ENCODE measurements around the gene JAKMIP3.

The JAKMIP3 gene

GRCh38 chr10:132044803-132045202 lies 20.9 kb upstream of the JAKMIP3 start:
- no peak for FAIRE-seq

- FAIRE-seq, result no peak
Measured at GRCh38 chr10:132045324-132045723, 20.4 kb upstream of the JAKMIP3 start.

GRCh38 chr10:132047575-132048293 lies 18.0 kb upstream of the JAKMIP3 start:
- no peak for FAIRE-seq

- FAIRE-seq, result no peak
Measured at GRCh38 chr10:132048294-132048667, 17.5 kb upstream of the JAKMIP3 start.

GRCh38 chr10:132050191-132050590 lies 15.6 kb upstream of the JAKMIP3 start:
- no peak for FAIRE-seq

- FAIRE-seq, result no peak
Measured at GRCh38 chr10:132052124-132052523, 13.6 kb upstream of the JAKMIP3 start.

GRCh38 chr10:132054564-132054963 lies 11.2 kb upstream of the JAKMIP3 start:
- FAIRE-seq, result no peak

GRCh38 chr10:132055616-132056015 lies 10.1 kb upstream of the JAKMIP3 start:
- no peak for FAIRE-seq

GRCh38 chr10:132056663-132057062 lies 9.1 kb upstream of the JAKMIP3 start:
- FAIRE-seq, result no peak

GRCh38 chr10:132057191-132057681 lies 8.5 kb upstream of the JAKMIP3 start:
- no peak for FAIRE-seq

GRCh38 chr10:132058111-132058745 lies 7.5 kb upstream of the JAKMIP3 start:
- FAIRE-seq, result no peak

- FAIRE-seq, result no peak
Measured at GRCh38 chr10:132058793-132059759, 6.7 kb upstream of the JAKMIP3 start.

GRCh38 chr10:132059760-132060508 lies 5.8 kb upstream of the JAKMIP3 start:
- FAIRE-seq, result no peak

GRCh38 chr10:132061030-132061429 lies 4.7 kb upstream of the JAKMIP3 start:
- FAIRE-seq, result no peak

GRCh38 chr10:132061465-132061864 lies 4.3 kb upstream of the JAKMIP3 start:
- FAIRE-seq, result no peak

- no peak for FAIRE-seq
Measured at GRCh38 chr10:132062116-132062515, 3.6 kb upstream of the JAKMIP3 start.

GRCh38 chr10:132062641-132063390 lies 2.9 kb upstream of the JAKMIP3 start:
- no peak for FAIRE-seq

- no peak for FAIRE-seq
Measured at GRCh38 chr10:132063432-132063831, 2.3 kb upstream of the JAKMIP3 start.

GRCh38 chr10:132064082-132064755 lies 1.5 kb upstream of the JAKMIP3 start:
- no peak for FAIRE-seq

- no peak for FAIRE-seq
Measured at GRCh38 chr10:132064771-132065437, 842 bp upstream of the JAKMIP3 start.

GRCh38 chr10:132066186-132066585 lies 440 bp downstream of the JAKMIP3 start:
- FAIRE-seq, result no peak

All from TTC549 (cell line).